Activated CD4-positive, alpha-beta T cell treated with anti-CD3 and anti-CD28 coated beads for 24 hours (primary cell): Measurements from ENCODE around the gene AK8.

Experiments used
- DNase-seq, 2 donors: peaks; one replicate each; pipeline ENCODE4 v3.0.0-alpha.2; 2020; ENCODE audit warnings: low read depth in 2 of 2

Gene AK8

GRCh38 chr9:132798817-132799790, 79.0 kb downstream of the AK8 start:
- DNase-seq: no peak

GRCh38 chr9:132797861-132798659, 80.0 kb downstream of the AK8 start:
- no peak for DNase-seq

GRCh38 chr9:132795511-132796303, 82.4 kb downstream of the AK8 start:
- no peak for DNase-seq

GRCh38 chr9:132794730-132795380, 83.2 kb downstream of the AK8 start:
- no peak for DNase-seq

GRCh38 chr9:132793606-132794580, 84.2 kb downstream of the AK8 start:
- DNase-seq: no peak

- no peak for DNase-seq
These were observed 85.5 kb downstream of the AK8 start for GRCh38 chr9:132792547-132792946.

GRCh38 chr9:132791699-132792240, 86.3 kb downstream of the AK8 start:
- DNase-seq: no peak

GRCh38 chr9:132789719-132790118, 88.4 kb downstream of the AK8 start:
- no peak for DNase-seq

- no peak for DNase-seq
These were observed 89.7 kb downstream of the AK8 start for GRCh38 chr9:132788378-132788777.

GRCh38 chr9:132787748-132788159, 90.3 kb downstream of the AK8 start:
- DNase-seq: no peak

- DNase-seq: no peak
These were observed 93.7 kb downstream of the AK8 start for GRCh38 chr9:132784286-132784830.

GRCh38 chr9:132783006-132783405, 95.1 kb downstream of the AK8 start:
- DNase-seq: no peak

GRCh38 chr9:132782037-132782436, 96.0 kb downstream of the AK8 start:
- DNase-seq: no peak

- DNase-seq: no peak
These were observed 97.7 kb downstream of the AK8 start for GRCh38 chr9:132780230-132781007.

- DNase-seq: no peak
These were observed 101.2 kb downstream of the AK8 start for GRCh38 chr9:132776891-132777290.

- DNase-seq: no peak
These were observed 101.8 kb downstream of the AK8 start for GRCh38 chr9:132776268-132776667.

GRCh38 chr9:132775720-132776119, 102.4 kb downstream of the AK8 start:
- DNase-seq: no peak

- no peak for DNase-seq
These were observed 103.2 kb downstream of the AK8 start for GRCh38 chr9:132774886-132775285.
